ENCODE results near the gene PHLDB2.

DNA sequence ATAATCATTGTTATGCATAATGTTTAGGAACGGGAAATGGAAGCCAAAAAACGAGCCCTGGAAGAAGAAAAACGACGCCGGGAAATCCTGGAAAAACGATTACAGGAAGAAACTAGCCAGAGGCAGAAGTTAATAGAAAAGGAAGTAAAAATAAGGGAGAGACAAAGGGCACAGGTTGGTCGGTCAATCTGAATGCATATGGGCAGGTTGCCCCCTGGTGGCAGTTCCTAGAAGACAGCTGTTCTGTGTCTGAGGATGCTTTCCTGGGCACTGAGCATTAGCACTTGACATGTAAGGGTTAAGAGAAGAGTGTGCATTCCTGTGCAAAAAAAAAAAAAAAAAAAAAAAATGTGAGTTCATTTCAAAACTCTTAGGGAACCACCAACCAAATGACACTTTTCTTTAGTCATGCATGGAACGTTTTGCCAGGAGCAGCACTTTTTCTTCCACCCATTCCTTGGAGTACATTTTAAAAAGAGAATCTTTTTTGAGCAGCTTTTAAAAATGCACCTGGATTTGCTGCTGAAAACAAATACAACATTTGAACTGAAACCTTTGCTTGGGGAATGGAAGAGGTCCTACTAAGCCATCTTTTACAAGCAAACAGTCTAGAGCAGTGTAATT is 108.7 kb downstream of the PHLDB2 start:
- no peak for TF ChIP-seq POLR2A (IDR thresholded peaks at IDR 0.05)
- TF ChIP-seq, protein P1, sequence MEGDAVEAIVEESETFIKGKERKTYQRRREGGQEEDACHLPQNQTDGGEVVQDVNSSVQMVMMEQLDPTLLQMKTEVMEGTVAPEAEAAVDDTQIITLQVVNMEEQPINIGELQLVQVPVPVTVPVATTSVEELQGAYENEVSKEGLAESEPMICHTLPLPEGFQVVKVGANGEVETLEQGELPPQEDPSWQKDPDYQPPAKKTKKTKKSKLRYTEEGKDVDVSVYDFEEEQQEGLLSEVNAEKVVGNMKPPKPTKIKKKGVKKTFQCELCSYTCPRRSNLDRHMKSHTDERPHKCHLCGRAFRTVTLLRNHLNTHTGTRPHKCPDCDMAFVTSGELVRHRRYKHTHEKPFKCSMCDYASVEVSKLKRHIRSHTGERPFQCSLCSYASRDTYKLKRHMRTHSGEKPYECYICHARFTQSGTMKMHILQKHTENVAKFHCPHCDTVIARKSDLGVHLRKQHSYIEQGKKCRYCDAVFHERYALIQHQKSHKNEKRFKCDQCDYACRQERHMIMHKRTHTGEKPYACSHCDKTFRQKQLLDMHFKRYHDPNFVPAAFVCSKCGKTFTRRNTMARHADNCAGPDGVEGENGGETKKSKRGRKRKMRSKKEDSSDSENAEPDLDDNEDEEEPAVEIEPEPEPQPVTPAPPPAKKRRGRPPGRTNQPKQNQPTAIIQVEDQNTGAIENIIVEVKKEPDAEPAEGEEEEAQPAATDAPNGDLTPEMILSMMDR (IDR thresholded peaks at IDR 0.05) = peak; percentile 69 to 97 (median 84)
